Measurements from ENCODE around the gene KYNU.

GRCh38 chr2:142914507-142915313 is 37.2 kb downstream of the KYNU start:
- TF ChIP-seq CTCF (IDR thresholded peaks at IDR 0.05; ENCODE audit: low read length) (no peak), EZH2 (IDR thresholded peaks at IDR 0.05; ENCODE audit: borderline replicate concordance, low read length) (no peak)
